A673 (cell line): Measurements from ENCODE around the gene CNPY1. TPM values are rescaled to one million over a fixed set of nuclear protein-coding genes. Genes with fewer than 3 reads are reported as not detected.

ENCODE experiments used
- BruUV-seq: library from RNA; stranded (reverse); fragments of 400-500 nt; replicated peaks from 2 replicates; lab custom pipeline; 2021; lab: Mats Ljungman, UMichigan
- CTCF ChIA-PET: fragments of 300-600 bp; sonication (Branson Sonifier 250); formaldehyde crosslinking; loops from one replicate; lab custom pipeline; 2022; ENCODE audit warnings: antibody characterized with exemption; lab: Charles Lee
- POLR2A ChIA-PET: fragments of 300-600 bp; sonication (Branson Sonifier 250); formaldehyde crosslinking; loops from one replicate; lab custom pipeline; 2022; ENCODE audit warnings: antibody characterized with exemption; ENCODE audit not compliant: low non-redundant PET; lab: Charles Lee
- DNase-seq: peaks from one replicate; pipeline ENCODE4 v3.0.0-alpha.2; 2015; ENCODE audit warnings: low spot score
- H3K27ac ChIP-seq: fragments of 200-600 bp; sonication (generic); 2 replicates; pipeline ENCODE4 v1.5.1; 2016; ENCODE audit warnings: mixed run types, low read depth, mild to moderate bottlenecking, mixed read lengths, antibody characterized with exemption, low read length; ENCODE audit not compliant: poor library complexity, severe bottlenecking
- H3K27me3 ChIP-seq: fragments of 200-600 bp; sonication (generic); replicated peaks from 2 replicates; pipeline ENCODE4 v1.6.1; 2017; ENCODE audit warnings: mixed run types, low read depth, mild to moderate bottlenecking, mixed read lengths, antibody characterized with exemption, low read length; ENCODE audit not compliant: insufficient read depth, poor library complexity
- H3K36me3 ChIP-seq: fragments of 200-600 bp; sonication (generic); 2 replicates; pipeline ENCODE4 v1.6.1; 2016; ENCODE audit warnings: mixed run types, mild to moderate bottlenecking, mixed read lengths, antibody characterized with exemption, low read length; ENCODE audit not compliant: insufficient read depth, poor library complexity, severe bottlenecking
- H3K4me1 ChIP-seq: fragments of 200-600 bp; sonication (generic); 2 replicates; pipeline ENCODE4 v1.6.1; 2017; ENCODE audit warnings: mixed run types, mild to moderate bottlenecking, mixed read lengths, antibody characterized with exemption, low read length; ENCODE audit not compliant: insufficient read depth, poor library complexity, severe bottlenecking
- H3K4me3 ChIP-seq: fragments of 200-600 bp; sonication (generic); 2 replicates; pipeline ENCODE4 v1.5.1; 2016; ENCODE audit warnings: low read depth, mixed run types, mild to moderate bottlenecking, mixed read lengths, low read length; ENCODE audit not compliant: poor library complexity, severe bottlenecking
- H3K9me3 ChIP-seq: fragments of 200-600 bp; sonication (generic); 2 replicates; pipeline ENCODE4 v1.6.1; 2016; ENCODE audit warnings: mixed run types, low read depth, mild to moderate bottlenecking, mixed read lengths, antibody characterized with exemption, low read length; ENCODE audit not compliant: poor library complexity, severe bottlenecking
- CTCF ChIP-seq: fragments of 300-800, 200-600 bp; sonication (generic); conservative IDR thresholded peaks from 2 replicates; pipeline ENCODE4 v1.5.1; 2017; ENCODE audit warnings: low read depth, mild to moderate bottlenecking, antibody characterized with exemption, low read length, moderate library complexity, mixed read lengths
- EZH2 ChIP-seq: fragments of 200-600 bp; sonication (generic); IDR thresholded peaks from 2 replicates; pipeline ENCODE4 v1.6.1; 2017; ENCODE audit warnings: borderline replicate concordance, low read depth, mild to moderate bottlenecking, mixed read lengths, antibody characterized with exemption, low read length; ENCODE audit not compliant: poor library complexity, severe bottlenecking
- intact Hi-C: fragments of 100-400 bp; cut with micrococcal nuclease; formaldehyde crosslinking; loops from one replicate; pipeline ENCODE4 v1.10.0; 2022; ENCODE audit not compliant: unreplicated experiment
- total RNA-seq: library from RNA; stranded (reverse); gene quantifications from 2 replicates; pipeline ENCODE4 v1.2.3, GENCODE V29; 2021

The CNPY1 gene
- total RNA-seq, 1 experiment from 2014 or later = not detected

- intact Hi-C loops = no loop called here
- no peak for DNase-seq
- no TSS peak for BruUV-seq
- H3K36me3 ChIP-seq = no peaks in the 10 kb centered on the region
- no peaks in the 10 kb centered on the region for H3K9me3 ChIP-seq
- H3K4me3 ChIP-seq = no peak overlapping the region
- H3K27me3 ChIP-seq = peaks cover 35% of the 10 kb centered on the region
- no peaks in the 10 kb centered on the region for H3K4me1 ChIP-seq
- H3K27ac ChIP-seq = no peak overlapping the region
- TF ChIP-seq EZH2 (no peak), CTCF (no peak)
- POLR2A ChIA-PET = no interaction called here
- CTCF ChIA-PET = no interaction called here
These were observed 1.9 kb downstream of the CNPY1 start for GRCh38 chr7:155544485-155544884.

- POLR2A ChIA-PET = no interaction called here
These were observed 2.4 kb downstream of the CNPY1 start for GRCh38 chr7:155543926-155544325.

GRCh38 chr7:155543011-155543876, 3.1 kb downstream of the CNPY1 start:
- no peak for TF ChIP-seq EZH2
- no peak for TF ChIP-seq CTCF
- Histone ChIP-seq H3K36me3 (no peaks in the 10 kb centered on the region), H3K27me3 (peaks cover 35% of the 10 kb centered on the region), H3K4me3 (no peak overlapping the region), H3K4me1 (no peaks in the 10 kb centered on the region), H3K9me3 (no peaks in the 10 kb centered on the region), H3K27ac (no peak overlapping the region)
- DNase-seq = no peak
- intact Hi-C loops = no loop called here
- BruUV-seq = no TSS peak
- POLR2A ChIA-PET = no interaction called here
- CTCF ChIA-PET = no interaction called here

More at GRCh38 chr7:155543926-155544325, 2.4 kb downstream of the CNPY1 start:
- no peak for DNase-seq
- H3K27me3 ChIP-seq = peaks cover 35% of the 10 kb centered on the region
- no peaks in the 10 kb centered on the region for H3K36me3 ChIP-seq
- H3K4me3 ChIP-seq = no peak overlapping the region
- H3K4me1 ChIP-seq = no peaks in the 10 kb centered on the region
- CTCF ChIA-PET = no interaction called here
- H3K27ac ChIP-seq = no peak overlapping the region
- TF ChIP-seq EZH2 (no peak), CTCF (no peak)
- intact Hi-C loops = no loop called here
- no TSS peak for BruUV-seq
- H3K9me3 ChIP-seq = no peaks in the 10 kb centered on the region
